HG03039 (cell line): ENCODE data around the gene PDZRN3.

Source experiments
- ATAC-seq: cut with Tn5 transposase; IDR thresholded peaks from one replicate; pipeline ENCODE4 v1.9.1; 2021; ENCODE audit warnings: mild to moderate bottlenecking, moderate library complexity; ENCODE audit not compliant: unreplicated experiment

PDZRN3 gene

DNA sequence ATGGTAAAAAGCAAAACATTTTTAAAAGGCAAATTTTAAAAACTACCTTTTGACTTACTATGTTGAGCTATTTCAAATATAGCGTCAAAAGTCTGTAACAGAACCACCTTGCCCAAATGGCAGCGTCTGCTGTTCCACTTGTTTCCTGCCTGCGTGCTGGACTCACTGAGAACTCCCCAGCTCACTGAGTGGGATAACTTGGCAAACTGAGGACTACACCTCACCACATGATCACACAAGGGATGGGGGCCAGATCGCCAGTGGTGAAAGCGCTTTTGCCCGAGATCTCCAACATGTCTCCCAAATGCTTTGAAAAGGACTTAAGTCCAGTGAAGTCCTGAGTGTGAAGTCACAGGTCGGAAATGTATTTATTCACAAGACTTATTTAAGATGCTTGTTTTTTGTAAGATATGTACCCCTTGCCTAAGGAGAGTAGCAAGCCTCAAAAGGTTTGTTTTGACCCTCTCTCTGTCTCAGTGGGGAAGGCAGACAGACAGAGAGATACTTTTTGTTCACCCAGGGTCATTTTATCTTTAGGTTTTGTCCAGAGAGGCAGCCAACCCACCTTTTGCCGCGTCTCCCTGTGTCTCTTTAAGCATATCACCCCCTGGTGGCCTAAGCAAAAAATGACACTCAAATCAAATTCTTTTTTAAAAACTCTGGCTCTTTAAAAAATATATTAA is 192.6 kb downstream of the PDZRN3 start:
- no peak for ATAC-seq

DNA sequence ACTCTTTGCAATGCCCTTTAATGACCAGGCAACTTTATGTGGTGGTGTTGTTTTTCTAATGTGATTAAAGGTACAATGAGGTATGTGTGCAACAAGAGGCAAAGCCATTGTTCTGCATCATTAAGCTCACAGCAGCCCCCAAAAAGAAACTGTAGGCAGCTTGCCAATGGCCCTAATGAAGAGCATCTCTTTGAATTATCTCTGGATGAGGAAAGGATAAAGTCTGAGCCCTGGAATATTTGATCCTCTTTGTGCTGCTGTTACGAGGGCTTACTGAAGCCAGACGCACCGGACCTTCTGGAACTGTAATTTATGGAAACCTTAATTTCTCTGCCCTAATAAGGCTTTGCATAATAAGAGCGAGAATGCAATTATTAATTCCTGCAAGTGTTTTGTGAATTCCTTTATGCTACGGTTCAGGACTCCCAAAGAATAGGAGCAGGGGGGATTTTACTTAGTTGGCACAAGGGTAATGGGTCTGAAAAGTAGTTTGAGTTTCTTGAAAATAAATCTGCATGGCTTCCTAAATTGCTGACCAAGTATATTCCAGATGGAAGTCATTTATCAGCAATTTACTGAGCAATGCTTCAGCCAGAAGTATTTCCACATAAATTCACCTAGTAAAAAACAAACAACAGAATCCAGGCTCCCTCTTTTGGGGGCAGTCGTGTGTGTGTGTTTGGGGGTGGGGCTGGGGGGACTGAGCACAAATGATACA is 193.4 kb downstream of the PDZRN3 start:
- no peak for ATAC-seq

DNA sequence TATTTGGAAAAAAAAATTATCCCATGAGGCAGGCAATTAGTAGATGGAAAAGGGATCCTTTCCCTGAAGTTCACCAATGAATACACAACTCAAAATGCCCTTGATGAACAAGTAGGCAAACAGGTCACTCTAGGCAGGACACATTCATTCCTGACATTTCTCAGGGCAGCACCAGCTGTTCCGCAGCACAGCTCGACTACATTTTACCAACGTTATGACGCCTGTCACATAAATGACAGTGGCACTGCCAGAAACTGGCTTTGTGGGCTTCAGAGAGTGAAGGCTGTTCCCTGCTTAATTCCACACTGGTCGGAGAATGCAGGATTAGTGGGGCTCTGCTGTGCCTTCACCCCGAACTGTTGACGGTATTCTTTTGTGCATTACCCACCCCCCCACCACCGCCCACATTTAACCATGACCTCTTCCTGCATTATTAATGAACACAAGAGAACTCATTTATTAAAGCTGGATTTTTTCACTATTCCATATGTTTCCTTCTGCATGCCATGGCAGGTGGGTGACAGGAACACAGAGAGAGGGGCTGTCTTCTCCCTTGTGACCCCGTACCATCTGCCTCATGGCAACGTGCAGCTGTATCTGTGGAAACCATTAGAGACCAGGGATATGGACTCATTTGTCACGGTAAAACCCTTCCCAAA is 197.6 kb downstream of the PDZRN3 start:
- ATAC-seq: no peak

DNA sequence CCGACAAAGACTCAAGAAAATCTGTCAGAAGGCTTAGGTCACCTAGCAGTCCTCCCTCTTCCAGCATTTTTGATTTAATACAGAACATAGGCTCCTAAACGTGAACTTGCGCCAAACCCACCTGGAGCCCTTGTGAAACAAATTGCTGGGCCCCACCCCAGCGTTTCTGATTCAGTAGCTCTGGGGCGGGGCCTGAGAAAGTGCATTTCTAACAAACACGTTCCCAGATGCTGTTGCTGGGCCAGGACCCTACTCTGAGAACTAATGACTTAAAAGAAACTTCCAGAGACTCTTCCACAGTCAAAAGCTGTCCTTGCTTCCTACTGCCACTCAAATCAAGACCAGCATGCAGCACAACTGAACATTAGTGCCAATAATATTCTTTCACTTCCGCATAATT is 198.1 kb downstream of the PDZRN3 start:
- no peak for ATAC-seq

DNA sequence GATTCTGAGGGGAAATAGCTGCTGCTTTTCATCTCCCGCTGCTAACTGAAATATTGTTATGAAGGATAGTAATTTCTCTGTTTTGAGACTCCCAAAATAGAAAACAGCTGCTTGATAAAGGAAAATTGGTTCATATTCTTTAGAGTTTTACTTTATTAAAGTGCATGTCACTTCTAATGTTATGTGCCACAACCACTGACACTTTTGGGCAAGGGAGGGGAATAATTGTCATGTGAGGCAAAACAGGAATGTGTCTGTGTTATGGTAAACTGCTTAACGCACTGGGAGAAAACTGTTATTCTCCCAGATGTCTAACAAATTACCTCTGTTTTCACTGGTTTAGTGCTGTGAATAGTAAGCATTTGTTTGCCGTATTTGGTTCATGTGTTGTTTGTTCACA is 201.6 kb downstream of the PDZRN3 start:
- no peak for ATAC-seq

DNA sequence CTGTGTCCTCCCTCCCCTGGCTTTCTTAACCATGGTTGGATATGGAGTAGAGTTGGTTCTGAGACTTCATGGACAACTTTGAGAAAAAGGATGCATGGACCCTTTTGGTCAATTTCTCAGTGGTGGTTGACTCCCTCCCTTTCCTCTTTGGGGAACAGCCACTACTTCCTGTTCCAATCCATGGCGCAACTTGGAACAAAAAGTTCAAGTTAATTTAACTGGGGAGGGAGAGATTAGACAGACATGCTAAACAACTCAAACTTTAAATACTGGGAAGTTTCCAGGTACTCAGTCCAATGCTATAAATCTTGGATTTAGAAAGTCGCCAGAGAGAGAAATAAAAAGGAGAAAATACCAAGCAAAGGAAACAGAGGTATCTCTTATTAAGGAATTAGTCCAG is 202.2 kb downstream of the PDZRN3 start:
- ATAC-seq: no peak

DNA sequence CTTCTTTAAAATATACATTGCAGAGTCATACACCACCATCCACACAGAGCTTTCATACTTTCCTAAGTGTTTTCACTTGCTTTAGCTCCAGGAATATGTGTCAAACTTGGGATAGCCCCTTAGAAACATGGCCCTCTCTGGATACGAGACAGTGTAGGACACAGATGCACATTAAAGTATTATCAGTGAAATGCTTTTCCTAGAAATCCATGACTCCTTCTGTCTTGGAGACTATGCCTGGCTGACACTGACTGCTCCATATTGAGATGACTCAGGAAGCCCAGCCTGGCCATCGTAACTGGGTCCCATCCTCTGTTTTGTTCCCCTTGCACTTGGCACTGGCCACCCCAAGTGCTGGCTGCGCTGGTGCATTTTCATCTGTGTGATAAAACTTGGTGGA is 204.8 kb downstream of the PDZRN3 start:
- ATAC-seq: no peak

DNA sequence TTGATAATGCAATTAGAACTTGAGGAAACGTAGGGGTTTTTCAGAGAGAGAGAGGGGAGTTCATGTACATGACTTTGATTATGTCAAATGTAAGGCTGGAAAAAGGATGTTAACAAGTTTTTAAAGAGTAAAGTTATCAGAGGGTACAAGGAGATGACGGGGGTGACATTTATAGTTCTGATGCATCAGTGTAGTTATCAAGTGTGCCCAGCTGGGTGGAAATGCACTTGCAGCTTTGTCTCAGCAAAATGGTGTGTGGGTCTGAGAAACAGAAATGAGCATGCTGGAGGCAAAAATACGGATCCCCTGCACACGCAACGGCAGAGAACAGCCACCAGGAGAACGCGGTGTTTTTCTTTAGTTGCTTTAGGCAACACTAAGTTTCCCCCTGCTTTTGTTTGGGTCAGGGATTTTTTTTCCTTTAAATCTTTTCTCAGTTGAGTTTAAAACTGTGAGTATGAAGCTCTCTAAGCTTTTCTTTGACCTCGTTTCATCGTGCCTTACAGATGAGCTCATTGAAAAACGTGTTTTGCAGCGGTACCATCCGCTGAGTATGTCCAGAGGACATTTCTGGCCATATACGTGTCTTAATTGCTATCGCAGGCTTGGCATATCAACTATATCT is 205.4 kb downstream of the PDZRN3 start:
- no peak for ATAC-seq

DNA sequence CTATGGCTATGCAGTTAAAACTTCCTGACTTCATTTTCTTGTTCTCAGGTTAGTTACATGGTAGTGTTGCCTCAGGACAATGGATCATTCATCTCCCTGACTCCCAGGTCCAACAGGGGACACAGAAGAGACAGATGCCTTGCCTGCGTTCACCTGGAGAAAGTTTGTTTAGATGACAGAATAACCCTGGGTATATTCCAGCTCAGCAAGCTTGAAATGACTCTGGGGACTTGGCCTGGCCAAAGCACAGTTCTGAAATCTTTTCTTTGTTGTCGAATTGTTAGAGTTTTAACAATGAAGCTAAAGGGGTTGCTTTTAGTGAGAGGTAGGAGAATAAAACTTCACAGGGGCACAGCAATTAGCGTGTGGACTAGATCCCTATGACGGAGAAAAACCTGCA is 206.1 kb downstream of the PDZRN3 start:
- no peak for ATAC-seq

DNA sequence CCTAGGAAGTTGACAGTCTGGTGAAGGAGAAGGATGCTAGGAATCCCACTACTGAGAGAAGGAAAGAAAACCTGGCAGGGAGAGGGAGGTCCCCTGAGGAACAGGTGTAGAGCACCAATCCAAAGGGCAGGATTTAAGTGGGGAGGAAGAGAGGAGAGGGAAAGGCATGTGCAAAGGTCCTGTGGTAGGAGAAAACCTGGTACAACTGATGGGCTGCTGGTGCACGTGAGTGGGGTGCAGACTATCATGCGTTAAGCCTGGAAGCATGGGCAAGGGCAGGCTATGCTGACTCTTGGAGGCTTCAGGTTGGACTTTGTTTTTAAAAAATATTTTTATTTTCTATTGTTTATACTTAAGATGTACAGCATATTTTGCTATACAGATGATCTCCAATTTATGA is 209.6 kb downstream of the PDZRN3 start:
- no peak for ATAC-seq

DNA sequence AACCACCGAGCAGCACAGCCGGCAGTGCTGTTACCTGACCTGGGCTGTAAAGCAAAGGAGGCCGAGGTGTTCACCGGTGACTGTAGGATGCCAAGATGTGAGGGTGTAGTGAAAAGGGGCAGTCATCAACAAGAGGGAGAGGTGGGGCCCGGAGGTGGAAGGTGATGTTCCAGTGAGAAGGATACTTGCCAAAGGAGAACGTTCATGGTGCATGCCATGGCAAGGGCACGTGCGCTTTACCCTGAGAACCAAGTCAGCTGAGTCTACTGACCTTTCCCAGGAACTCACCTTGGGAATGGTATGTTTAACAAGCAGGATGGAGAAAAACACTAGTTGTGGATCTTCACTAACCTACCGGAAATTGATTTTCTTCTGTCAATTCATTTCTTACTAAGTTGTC is 211.1 kb downstream of the PDZRN3 start:
- no peak for ATAC-seq

DNA sequence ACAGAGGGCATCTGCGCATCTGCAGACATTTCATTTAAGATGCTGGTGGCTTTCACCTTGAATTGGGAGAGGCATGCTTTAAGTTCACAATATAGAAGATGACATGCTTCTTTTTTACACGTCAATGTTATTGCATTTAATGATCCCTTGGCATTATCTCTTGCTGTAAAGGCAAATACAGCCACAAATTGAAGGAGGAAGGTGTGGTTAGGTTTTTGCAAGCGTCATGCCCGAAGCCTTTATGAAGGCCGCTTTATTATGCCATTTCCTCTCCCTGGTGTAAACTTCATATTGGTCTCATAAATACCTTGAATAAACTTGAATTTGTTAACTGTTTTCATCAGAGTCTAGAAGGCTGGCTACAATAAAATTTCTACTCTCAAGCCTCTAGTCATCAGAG is 212.7 kb downstream of the PDZRN3 start:
- no peak for ATAC-seq

DNA sequence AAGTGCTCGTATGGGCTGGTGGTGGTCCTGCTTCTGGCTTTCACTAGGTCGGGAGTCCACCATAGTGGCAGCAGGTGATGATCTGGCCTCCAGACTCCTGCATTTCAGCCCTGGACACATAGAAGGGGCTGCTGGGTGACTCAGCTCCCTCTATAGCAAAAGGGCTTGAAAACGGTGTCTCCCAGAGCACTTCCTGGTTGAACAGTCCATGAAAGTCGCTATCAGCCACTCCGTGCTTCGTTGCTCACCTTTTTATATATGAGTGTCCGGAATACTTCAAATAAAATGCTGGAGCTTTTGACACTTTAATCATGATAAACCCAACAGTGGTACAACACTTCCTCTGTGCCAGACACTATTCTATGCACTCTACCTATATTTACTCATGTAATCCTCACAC is 213.2 kb downstream of the PDZRN3 start:
- ATAC-seq: no peak

DNA sequence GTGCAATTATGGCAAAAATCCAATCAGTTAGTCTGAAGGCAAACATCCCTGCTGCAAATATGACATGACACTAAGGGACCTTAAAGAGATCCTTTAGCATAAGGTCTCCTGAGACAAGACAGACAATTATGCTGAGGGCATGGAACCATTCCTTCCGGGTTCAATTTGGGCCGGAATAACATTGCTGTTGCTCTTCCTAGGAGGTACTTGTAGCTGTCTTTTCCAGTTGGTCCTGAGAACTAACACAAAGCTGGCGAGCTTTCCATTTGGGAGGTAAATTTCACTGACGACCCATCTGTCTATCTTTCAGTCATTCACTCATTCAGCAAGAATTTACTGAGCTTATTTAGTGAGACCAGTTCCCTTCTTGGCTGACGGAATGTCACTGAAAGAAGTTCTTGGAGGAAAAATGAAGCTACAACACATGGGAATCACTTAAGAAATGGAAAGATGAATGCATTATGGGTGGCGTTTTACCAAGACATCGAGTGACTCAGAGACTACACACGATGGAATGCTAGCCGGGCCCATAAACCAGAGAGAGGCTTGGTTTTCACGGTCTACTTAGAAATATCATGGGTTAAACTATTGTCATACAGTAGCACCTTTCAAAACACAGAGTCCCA is 215.5 kb downstream of the PDZRN3 start:
- no peak for ATAC-seq

DNA sequence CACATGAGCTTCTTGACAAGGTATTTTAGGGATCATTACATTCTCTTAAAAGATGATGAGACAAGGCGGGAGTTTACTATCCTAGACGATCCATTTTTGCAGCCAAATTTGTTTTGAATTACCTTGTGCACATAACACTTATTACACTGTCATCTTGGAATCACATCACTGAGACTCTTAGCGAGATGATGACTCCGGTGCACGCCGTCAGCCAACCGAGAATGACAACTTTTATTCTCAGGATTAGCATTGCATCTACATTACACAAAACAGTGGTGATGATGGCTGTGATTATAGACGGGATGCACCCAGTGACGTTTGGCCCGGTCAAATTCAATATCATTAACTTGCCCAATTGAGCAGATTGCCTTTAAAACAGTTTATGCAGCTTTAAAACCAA is 216.1 kb downstream of the PDZRN3 start:
- no peak for ATAC-seq

DNA sequence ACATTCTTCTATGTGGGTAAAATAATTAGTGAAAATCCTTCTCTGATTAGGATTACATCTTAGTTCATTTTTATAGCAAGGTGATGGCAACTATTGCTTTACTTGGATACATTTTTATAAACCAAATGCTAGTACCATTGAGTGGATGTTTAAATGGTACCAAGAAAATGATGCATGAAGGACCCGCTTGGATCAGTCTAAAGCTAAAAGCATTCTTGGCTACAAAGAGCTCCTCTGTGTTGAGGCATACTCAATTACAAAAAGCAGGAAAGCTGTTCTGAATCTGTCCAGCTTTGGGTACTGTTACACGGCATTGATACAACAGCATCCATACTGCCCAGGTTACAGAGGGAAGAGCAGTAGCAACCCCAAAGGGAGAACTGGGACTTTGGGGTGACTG is 217.2 kb downstream of the PDZRN3 start:
- no peak for ATAC-seq

DNA sequence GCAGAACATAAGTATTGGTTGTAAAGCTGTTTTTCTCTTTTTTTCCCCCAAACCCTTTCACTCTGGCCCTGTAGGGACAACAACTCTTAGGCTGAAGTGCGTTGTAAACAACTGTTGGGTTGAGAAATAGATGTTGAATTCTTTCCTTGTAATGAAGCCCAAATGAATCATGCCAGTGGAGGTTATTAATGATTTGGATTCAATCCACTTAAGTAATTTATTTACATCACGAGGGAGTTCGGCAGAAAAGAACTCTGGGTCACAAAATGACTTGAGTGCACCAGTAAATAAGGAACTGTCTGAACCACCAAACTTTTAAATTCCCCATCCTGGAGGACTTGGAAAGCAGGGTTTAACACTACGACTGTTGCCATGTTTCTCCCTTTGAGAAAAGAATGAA is 218.9 kb downstream of the PDZRN3 start:
- ATAC-seq: no peak

DNA sequence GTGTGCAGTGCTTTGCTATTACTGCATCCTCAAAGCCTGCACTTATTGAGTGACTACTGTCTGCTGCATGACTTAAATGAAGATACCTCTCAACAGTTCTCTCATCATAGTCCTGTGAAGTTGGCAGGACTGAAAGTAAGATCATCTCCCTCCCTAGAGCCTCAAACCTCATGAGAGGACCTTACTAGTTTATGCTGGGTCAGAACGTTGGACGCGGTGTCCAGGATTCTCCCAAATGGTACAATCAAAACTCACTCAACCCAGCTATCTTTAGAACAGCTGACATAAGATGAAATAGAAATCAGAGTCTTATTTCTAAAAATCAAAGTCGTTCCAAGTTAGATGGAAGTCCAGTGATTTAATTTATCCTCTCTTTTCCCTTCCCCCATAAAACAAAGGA is 219.7 kb downstream of the PDZRN3 start:
- no peak for ATAC-seq

DNA sequence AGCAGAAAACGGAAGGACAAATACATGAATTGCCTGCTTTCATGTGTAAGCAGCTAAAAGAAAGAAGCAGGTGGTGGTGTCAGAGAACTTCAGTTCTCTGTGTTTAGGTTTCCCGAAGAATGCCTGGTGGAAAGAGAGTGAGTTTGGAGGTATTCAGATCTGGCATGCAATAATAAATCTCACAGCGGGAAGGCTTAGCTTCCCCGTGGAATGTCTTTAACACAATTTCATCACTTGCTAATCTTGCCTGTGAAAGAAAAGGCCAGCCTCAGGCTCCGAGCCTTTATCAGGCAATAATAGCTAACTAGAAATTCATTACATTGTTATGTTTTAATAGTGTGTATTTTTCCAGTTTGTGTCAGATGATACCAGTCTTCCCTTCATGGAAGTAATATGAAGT is 220.3 kb downstream of the PDZRN3 start:
- no peak for ATAC-seq

DNA sequence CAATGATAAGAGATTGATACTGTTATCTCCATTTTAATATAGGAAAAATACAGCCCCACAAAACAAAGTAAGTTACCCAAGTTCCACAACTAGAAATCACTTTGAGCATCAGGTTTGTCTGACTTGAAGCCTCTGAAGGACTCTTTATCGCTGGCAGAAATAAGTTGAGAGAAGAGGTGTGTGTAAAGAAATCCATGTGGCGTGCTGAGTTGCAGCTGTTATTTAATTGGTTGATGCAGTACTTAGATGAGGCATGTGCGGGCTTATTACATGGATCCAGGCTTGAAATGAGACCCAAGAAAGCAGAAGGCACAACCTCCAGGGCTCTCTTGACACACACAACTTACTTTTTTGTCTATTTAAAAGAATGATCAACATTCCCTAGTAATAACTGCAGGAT is 221.3 kb downstream of the PDZRN3 start:
- no peak for ATAC-seq

DNA sequence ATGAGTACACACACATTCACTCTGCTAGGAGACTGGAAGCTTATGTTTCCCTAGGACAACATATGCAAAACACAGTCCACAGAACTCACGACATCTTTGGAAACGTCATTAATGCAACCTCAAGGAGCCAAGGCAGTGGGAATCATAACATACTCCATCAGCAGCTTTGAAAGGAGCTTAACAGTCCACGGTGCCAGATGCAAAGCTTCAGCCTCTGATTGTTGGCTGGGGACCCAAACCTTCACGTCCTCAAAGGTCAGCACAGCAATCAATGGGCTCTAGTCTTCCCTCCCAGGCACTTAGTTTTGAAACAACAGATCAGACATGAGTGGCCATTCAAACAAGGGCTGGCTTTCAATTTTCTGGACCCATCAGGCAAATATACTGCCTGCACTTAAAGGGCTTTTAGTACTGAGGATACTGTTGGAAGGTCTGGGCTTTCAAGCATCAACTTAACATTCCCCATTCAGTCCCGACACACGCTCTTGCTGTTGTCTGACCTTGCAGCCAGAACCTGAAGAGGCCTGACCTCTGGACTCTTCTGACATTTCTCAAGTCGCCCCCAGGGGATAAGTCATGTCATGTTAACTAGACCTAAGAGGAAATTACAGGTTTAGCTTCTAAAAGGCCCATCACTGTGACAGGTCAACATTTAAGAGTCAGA is 223.0 kb downstream of the PDZRN3 start:
- ATAC-seq: no peak
